HepG2 (cell line): ENCODE results near the gene SPATA13. TPM values are rescaled to one million over a fixed set of nuclear protein-coding genes. Genes with fewer than 3 reads are reported as not detected.

Experiments
- ATAC-seq: fragments of 200-7000 bp; cut with Tn5 transposase; 3 replicates; pipeline ENCODE4 v1.9.1; 2020; ENCODE audit warnings: mild to moderate bottlenecking, moderate library complexity
- BruUV-seq: library from RNA; stranded (reverse); fragments of 400-500 nt; replicated peaks from 2 replicates; lab custom pipeline; 2021; lab: Mats Ljungman, UMichigan
- CTCF ChIA-PET: fragments of 300-600 bp; formaldehyde crosslinking; extraction: SDS; loops from one replicate; lab custom pipeline; 2021; ENCODE audit warnings: low total read pairs, inconsistent platforms, low intra/inter-chr PET ratio; lab: Yijun Ruan, JAX
- POLR2A ChIA-PET: fragments of 350-600 bp; sonication (Branson Sonifier 250); formaldehyde crosslinking; loops from one replicate; lab custom pipeline; 2020; ENCODE audit warnings: antibody characterized with exemption, inconsistent platforms; lab: Yijun Ruan, JAX
- DNase-seq: peaks from one replicate; pipeline ENCODE4 v3.0.0-alpha.2; 2015; ENCODE audit warnings: low spot score
- FAIRE-seq: peaks from 3 replicates; lab custom pipeline; 2011; peaks lifted over from hg19 to GRCh38; lab: Jason Lieb, UNC
- H2AFZ ChIP-seq: one replicate; pipeline ENCODE4 v1.6.1; 2011; ENCODE audit warnings: low read length, inconsistent platforms
- H3K27ac ChIP-seq: fragments of 300-600 bp; 3 replicates; pipeline ENCODE4 v1.8.0; 2011; ENCODE audit warnings: mixed run types, mild to moderate bottlenecking, mixed read lengths, low read length, inconsistent platforms; ENCODE audit not compliant: insufficient read depth; ENCODE audit errors: extremely low read length
- H3K27me3 ChIP-seq, 2 experiments: fragments of 200-600 bp in 1 of 2; 2 replicates in 1 of 2; 3 replicates in 1 of 2; pipeline versions ENCODE4 v1.6.0 to v1.8.0; 2011; ENCODE audit warnings: low read length in 2 of 2, mild to moderate bottlenecking in 2 of 2, moderate library complexity in 2 of 2, inconsistent platforms in 1 of 2; ENCODE audit not compliant: insufficient read depth in 2 of 2, control insufficient read depth in 1 of 2
- H3K36me3 ChIP-seq, 2 experiments: fragments of 200-600 bp in 1 of 2; replicated peaks in 1 of 2; 2 replicates in 1 of 2; 3 replicates in 1 of 2; pipeline versions ENCODE4 v1.5.1 to v1.8.0; 2011; ENCODE audit warnings: low read length in 2 of 2, inconsistent platforms in 1 of 2; ENCODE audit not compliant: insufficient read depth in 2 of 2, control insufficient read depth in 1 of 2
- H3K4me1 ChIP-seq: 2 replicates; pipeline ENCODE4 v1.5.1; 2012; ENCODE audit warnings: low read length, inconsistent platforms; ENCODE audit not compliant: insufficient read depth
- H3K4me2 ChIP-seq: 2 replicates; pipeline ENCODE4 v1.6.0; 2011; ENCODE audit warnings: low read depth, low read length, inconsistent platforms
- H3K4me3 ChIP-seq, 3 experiments: fragments of 200-600 bp in 1 of 3; sonication (generic), shearing (Covaris generic) in 1 of 3; replicated peaks in 1 of 3; 2 replicates each; pipeline ENCODE4 v1.5.1; 2011 to 2016; ENCODE audit warnings: low read length in 3 of 3, inconsistent platforms in 2 of 3, low read depth in 2 of 3, mild to moderate bottlenecking in 2 of 3, control low read depth in 1 of 3, mixed read lengths in 1 of 3; ENCODE audit not compliant: insufficient read depth in 1 of 3
- H3K79me2 ChIP-seq: one replicate; pipeline ENCODE4 v1.6.1; 2011; ENCODE audit warnings: low read length, inconsistent platforms; ENCODE audit not compliant: insufficient read depth
- H3K9ac ChIP-seq: 2 replicates; pipeline ENCODE4 v1.6.0; 2011; ENCODE audit warnings: mild to moderate bottlenecking, low read depth, low read length, inconsistent platforms; ENCODE audit not compliant: insufficient read depth
- H3K9me3 ChIP-seq: 2 replicates; pipeline ENCODE4 v1.5.1; 2012; ENCODE audit warnings: mild to moderate bottlenecking, low read length
- H4K20me1 ChIP-seq: 2 replicates; pipeline ENCODE4 v1.6.0; 2011; ENCODE audit warnings: inconsistent platforms, mild to moderate bottlenecking, low read length, moderate library complexity; ENCODE audit not compliant: insufficient read depth
- AHR ChIP-seq: IDR thresholded peaks from 2 replicates; pipeline ENCODE4 v1.6.1; 2018; ENCODE audit warnings: missing genetic modification reagents, missing compliant biosample characterization
- DBP ChIP-seq: sonication (generic); formaldehyde crosslinking; IDR thresholded peaks from 2 replicates; pipeline ENCODE4 v1.4.0; 2020; ENCODE audit warnings: missing genetic modification reagents; ENCODE audit errors: not compliant biosample characterization
- GFI1 ChIP-seq: sonication (generic); formaldehyde crosslinking; IDR thresholded peaks from 2 replicates; pipeline ENCODE4 v1.5.0; 2020; ENCODE audit warnings: missing genetic modification reagents, mild to moderate bottlenecking, borderline replicate concordance
- HNF4A ChIP-seq: sonication (generic); formaldehyde crosslinking; IDR thresholded peaks from 2 replicates; pipeline ENCODE4 v1.4.0; 2020; ENCODE audit warnings: missing genetic modification reagents
- JUNB ChIP-seq: sonication (generic); formaldehyde crosslinking; IDR thresholded peaks from 2 replicates; pipeline ENCODE4 v1.8.0; 2022; ENCODE audit warnings: missing genetic modification reagents, mild to moderate bottlenecking, borderline replicate concordance
- KAT8 ChIP-seq: IDR thresholded peaks from 2 replicates; pipeline ENCODE4 v1.6.1; 2016; ENCODE audit warnings: missing genetic modification reagents, missing compliant biosample characterization
- KDM2A ChIP-seq: sonication (generic); formaldehyde crosslinking; IDR thresholded peaks from 2 replicates; pipeline ENCODE4 v1.4.0; 2020; ENCODE audit warnings: low read depth, missing genetic modification reagents, borderline replicate concordance
- PRMT3 ChIP-seq: sonication (generic); formaldehyde crosslinking; IDR thresholded peaks from 2 replicates; pipeline ENCODE4 v1.8.1; 2022; ENCODE audit warnings: low read depth, mild to moderate bottlenecking, moderate library complexity, missing genetic modification reagents, borderline replicate concordance
- TBL1XR1 ChIP-seq: fragments of 150-350 bp; IDR thresholded peaks from 2 replicates; pipeline ENCODE4 v1.6.1; 2014; ENCODE audit warnings: borderline replicate concordance, low read length; ENCODE audit not compliant: partially characterized antibody
- TSC22D2 ChIP-seq: sonication (generic); formaldehyde crosslinking; IDR thresholded peaks from 2 replicates; pipeline ENCODE4 v1.5.1; 2020; ENCODE audit warnings: missing genetic modification reagents, mild to moderate bottlenecking, borderline replicate concordance
- ZFP36L1 ChIP-seq: sonication (generic); formaldehyde crosslinking; IDR thresholded peaks from 2 replicates; pipeline ENCODE4 v1.8.0; 2022; ENCODE audit warnings: mild to moderate bottlenecking, missing genetic modification reagents, moderate library complexity
- ZNF33B ChIP-seq: sonication (generic); formaldehyde crosslinking; IDR thresholded peaks from 2 replicates; pipeline ENCODE4 v1.5.1; 2020; ENCODE audit warnings: mild to moderate bottlenecking, missing genetic modification reagents
- ZNF343 ChIP-seq: sonication (generic); formaldehyde crosslinking; IDR thresholded peaks from 2 replicates; pipeline ENCODE4 v1.4.0; 2020; ENCODE audit warnings: mild to moderate bottlenecking, missing genetic modification reagents
- WGBS: methylation state at CpG from one replicate; pipeline ENCODE4 v1.1.6; 2017; ENCODE audit warnings: low lambda C conversion rate; 5-methylcytosine and 5-hydroxymethylcytosine counted together
- in situ Hi-C: cut with HindIII; loops from 2 replicates; pipeline ENCODE4 v1.10.0; 2017; ENCODE audit warnings: low pct_unique_long_range_greater_than_20kb; ENCODE audit not compliant: extremely low pct_ligation_motif_present
- intact Hi-C: fragments of 100-400 bp; cut with micrococcal nuclease; formaldehyde crosslinking; loops from one replicate; pipeline ENCODE4 v1.10.0; 2022; ENCODE audit not compliant: unreplicated experiment
- polyA plus RNA-seq, 8 experiments: library from polyadenylated mRNA; depleted of rRNA in 3 of 8; stranded (reverse) in 7 of 8; unstranded in 1 of 8; fragments of >200 nt; fragmentation: Illumina TruSeq in 4 of 8; extraction: Trizol in 4 of 8; gene quantifications; 2 replicates each; pipeline versions ENCODE4 v1.2.1 to v1.2.3, GENCODE V29; 2011 to 2016; ENCODE audit warnings: low read depth in 4 of 8, missing spikeins in 1 of 8, mixed read lengths in 1 of 8; ENCODE audit not compliant: insufficient read depth in 1 of 8
- total RNA-seq, 5 experiments: library from RNA; depleted of rRNA; stranded (reverse); fragments of >200 nt; fragmentation: Illumina TruSeq; extraction: Trizol; gene quantifications; 2 replicates each; pipeline ENCODE4 v1.2.3, GENCODE V29; 2016; ENCODE audit warnings: low read depth in 1 of 5
- TF ChIP-seq, protein P1 (sequence below): IDR thresholded peaks from 2 replicates; pipeline ENCODE4 v1.6.1; 2018; ENCODE audit warnings: missing genetic modification reagents
- TF ChIP-seq, protein P2 (sequence below), 2 experiments: sonication (generic) in 1 of 2; formaldehyde crosslinking in 1 of 2; IDR thresholded peaks; 2 replicates each; pipeline versions ENCODE4 v1.4.0 to v1.6.1; 2018 to 2020; ENCODE audit warnings: missing genetic modification reagents in 2 of 2, borderline replicate concordance in 1 of 2, low read depth in 1 of 2, mild to moderate bottlenecking in 1 of 2, missing biosample characterization in 1 of 2
- TF ChIP-seq, protein P3 (sequence below): sonication (generic); IDR thresholded peaks from 2 replicates; pipeline ENCODE4 v1.6.1; 2016; ENCODE audit warnings: low read depth, borderline replicate concordance

The SPATA13 gene
- total and polyA plus RNA-seq, 2 of the 13 experiments (the other 11 are each of a cell fraction or from before 2014, with no cell fraction given), result 11.3 to 14.2 TPM

- intact Hi-C loops, result no loop called here
- Histone ChIP-seq H3K4me1 (peaks cover 11% of the 10 kb centered on the region), H3K27me3 (no peaks in the 10 kb centered on the region), H3K4me2 (no peak overlapping the region), H4K20me1 (peaks cover 5% of the 10 kb centered on the region; the same call in 1 of the 2 replicates)
- FAIRE-seq, result no peak
- TF ChIP-seq DBP (CRISPR knock-in tag), result no peak
- no peak for TF ChIP-seq PRMT3 (CRISPR knock-in tag)
- no peak for TF ChIP-seq ZFP36L1 (CRISPR knock-in tag)
- TF ChIP-seq KAT8 (CRISPR knock-in tag), result no peak
- TF ChIP-seq TBL1XR1, result no peak
- TF ChIP-seq HNF4A (CRISPR knock-in tag), result peak; percentile 23; the same call in 1 of the 2 replicates
- TF ChIP-seq AHR (CRISPR knock-in tag), result no peak
- TF ChIP-seq, protein P1, sequence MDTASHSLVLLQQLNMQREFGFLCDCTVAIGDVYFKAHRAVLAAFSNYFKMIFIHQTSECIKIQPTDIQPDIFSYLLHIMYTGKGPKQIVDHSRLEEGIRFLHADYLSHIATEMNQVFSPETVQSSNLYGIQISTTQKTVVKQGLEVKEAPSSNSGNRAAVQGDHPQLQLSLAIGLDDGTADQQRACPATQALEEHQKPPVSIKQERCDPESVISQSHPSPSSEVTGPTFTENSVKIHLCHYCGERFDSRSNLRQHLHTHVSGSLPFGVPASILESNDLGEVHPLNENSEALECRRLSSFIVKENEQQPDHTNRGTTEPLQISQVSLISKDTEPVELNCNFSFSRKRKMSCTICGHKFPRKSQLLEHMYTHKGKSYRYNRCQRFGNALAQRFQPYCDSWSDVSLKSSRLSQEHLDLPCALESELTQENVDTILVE, result no peak
- no peak for TF ChIP-seq ZNF343 (CRISPR knock-in tag)
- TF ChIP-seq, protein P2, sequence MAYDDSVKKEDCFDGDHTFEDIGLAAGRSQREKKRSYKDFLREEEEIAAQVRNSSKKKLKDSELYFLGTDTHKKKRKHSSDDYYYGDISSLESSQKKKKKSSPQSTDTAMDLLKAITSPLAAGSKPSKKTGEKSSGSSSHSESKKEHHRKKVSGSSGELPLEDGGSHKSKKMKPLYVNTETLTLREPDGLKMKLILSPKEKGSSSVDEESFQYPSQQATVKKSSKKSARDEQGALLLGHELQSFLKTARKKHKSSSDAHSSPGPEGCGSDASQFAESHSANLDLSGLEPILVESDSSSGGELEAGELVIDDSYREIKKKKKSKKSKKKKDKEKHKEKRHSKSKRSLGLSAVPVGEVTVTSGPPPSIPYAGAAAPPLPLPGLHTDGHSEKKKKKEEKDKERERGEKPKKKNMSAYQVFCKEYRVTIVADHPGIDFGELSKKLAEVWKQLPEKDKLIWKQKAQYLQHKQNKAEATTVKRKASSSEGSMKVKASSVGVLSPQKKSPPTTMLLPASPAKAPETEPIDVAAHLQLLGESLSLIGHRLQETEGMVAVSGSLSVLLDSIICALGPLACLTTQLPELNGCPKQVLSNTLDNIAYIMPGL (CRISPR knock-in tag; IDR thresholded peaks at IDR 0.05; ENCODE audit: borderline replicate concordance in 1 of 2, low read depth in 1 of 2), result no peak
- TF ChIP-seq GFI1, result no peak
- TF ChIP-seq TSC22D2, result no peak
- no peak for TF ChIP-seq JUNB (CRISPR knock-in tag)
- TF ChIP-seq, protein P3, sequence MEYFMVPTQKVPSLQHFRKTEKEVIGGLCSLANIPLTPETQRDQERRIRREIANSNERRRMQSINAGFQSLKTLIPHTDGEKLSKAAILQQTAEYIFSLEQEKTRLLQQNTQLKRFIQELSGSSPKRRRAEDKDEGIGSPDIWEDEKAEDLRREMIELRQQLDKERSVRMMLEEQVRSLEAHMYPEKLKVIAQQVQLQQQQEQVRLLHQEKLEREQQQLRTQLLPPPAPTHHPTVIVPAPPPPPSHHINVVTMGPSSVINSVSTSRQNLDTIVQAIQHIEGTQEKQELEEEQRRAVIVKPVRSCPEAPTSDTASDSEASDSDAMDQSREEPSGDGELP, result peak; percentile 14; the same call in 1 of the 2 replicates
- TF ChIP-seq KDM2A (CRISPR knock-in tag), result no peak
- TF ChIP-seq ZNF33B (CRISPR knock-in tag), result no peak
- TF ChIP-seq, all 625 proteins: peak for 2
- Histone ChIP-seq H3K4me3 (no peak overlapping the region), H3K9me3 (no peaks in the 10 kb centered on the region), H3K79me2 (no peaks in the 10 kb centered on the region), H3K36me3 (peaks cover 2 to 4% of the 10 kb centered on the region in 2 experiments; a peak in 3 of 5 replicates), H2AFZ (no peak overlapping the region), H3K9ac (no peak overlapping the region), H3K27ac (no peak overlapping the region)
- POLR2A ChIA-PET, result no interaction called here
- DNase-seq (no peak), ATAC-seq (peak; percentile 66)
- 83% methylated on average over 12 of the region's 12 CpGs for WGBS
- BruUV-seq, result no TSS peak
- in situ Hi-C loops, result no loop called here
- CTCF ChIA-PET, result no interaction called here
Observed at GRCh38 chr13:24230428-24231072, 70.0 kb downstream of the SPATA13 start.
